Limb (tissue), 2 donors: ENCODE results near the gene NAT14.

ENCODE experiments used
- DNase-seq, 2 donors: peaks; one replicate each; pipeline ENCODE4 v3.0.0-alpha.2; 2016; ENCODE audit errors: extremely low spot score in 2 of 2

The NAT14 gene

DNA sequence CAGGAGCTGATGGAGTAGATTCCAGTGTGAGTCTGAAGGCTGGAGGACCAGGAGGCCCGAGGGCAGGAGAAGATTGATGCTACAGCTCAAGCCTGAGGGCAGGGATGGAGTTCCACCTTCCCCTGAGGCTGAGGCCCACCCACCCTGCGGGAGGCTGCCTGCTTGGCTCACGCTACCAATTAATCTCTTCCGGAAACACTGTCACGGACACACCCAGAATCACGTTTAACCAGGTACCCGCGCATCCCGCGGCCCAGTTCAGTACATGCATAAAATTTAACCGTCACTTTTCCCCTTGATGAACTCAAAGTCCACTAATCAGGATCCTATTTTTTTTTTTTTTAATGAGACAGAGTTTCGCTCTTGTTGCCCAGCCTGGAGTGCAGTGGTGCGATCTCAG is 13.7 kb upstream of the NAT14 start:
- no peak for DNase-seq

DNA sequence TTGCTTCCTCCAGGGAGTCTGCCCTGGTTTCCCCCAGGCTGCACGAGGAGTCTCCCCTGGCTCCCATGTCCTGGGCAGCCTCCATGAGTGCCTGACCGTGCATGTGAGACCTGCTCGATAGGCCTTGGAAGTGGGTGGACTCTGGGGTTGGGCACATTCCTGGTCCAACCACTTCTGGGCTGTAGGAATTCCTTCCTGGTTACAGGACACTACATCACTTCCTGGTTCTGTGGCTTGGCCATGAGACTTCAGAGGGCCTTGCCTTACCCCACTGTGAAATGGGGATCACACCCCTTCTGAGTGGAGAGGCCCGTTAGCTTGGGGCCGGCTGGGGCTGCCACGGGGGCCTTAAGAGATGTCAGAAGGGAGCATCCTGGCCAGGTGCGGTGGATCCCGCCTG is 12.5 kb upstream of the NAT14 start:
- DNase-seq: no peak

DNA sequence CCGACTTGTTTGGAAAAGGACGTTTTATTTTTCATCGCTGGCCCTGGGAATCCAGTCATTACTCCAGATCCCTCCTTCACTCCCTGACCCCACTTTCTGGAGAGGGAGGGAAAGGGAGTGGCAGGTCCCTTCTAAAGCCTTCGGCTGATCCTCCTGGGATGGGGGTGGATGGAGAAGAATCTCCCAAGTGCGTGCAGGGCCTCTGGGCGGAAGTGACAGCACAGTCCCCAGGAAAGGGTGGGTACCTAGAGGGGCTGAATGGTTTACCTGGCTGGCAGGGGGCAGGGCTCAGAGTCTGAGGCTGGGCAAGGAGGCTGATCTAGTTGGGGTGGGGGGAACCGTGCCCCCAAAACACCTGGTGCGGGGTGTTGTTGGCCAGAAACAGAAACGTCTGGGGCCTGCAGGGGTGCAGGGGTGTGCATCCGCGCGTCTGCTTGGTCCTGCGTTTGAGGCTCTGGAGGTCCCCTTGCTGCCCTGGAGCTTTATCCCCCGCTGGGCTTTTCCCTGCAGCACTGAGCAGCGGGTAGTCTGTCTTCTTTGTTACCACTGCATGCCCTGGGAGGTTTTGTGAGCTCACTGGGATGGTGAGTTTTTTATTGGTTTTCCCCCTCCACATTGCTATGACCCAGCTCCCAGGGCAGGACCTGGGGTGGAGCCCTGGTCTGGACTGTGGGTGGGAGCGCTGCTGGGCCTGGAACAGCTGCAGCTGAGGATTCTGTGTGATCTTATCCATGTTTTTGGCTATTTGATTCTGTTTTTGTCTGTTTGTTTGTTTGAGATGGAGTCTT is 11.6 kb upstream of the NAT14 start:
- DNase-seq: no peak

DNA sequence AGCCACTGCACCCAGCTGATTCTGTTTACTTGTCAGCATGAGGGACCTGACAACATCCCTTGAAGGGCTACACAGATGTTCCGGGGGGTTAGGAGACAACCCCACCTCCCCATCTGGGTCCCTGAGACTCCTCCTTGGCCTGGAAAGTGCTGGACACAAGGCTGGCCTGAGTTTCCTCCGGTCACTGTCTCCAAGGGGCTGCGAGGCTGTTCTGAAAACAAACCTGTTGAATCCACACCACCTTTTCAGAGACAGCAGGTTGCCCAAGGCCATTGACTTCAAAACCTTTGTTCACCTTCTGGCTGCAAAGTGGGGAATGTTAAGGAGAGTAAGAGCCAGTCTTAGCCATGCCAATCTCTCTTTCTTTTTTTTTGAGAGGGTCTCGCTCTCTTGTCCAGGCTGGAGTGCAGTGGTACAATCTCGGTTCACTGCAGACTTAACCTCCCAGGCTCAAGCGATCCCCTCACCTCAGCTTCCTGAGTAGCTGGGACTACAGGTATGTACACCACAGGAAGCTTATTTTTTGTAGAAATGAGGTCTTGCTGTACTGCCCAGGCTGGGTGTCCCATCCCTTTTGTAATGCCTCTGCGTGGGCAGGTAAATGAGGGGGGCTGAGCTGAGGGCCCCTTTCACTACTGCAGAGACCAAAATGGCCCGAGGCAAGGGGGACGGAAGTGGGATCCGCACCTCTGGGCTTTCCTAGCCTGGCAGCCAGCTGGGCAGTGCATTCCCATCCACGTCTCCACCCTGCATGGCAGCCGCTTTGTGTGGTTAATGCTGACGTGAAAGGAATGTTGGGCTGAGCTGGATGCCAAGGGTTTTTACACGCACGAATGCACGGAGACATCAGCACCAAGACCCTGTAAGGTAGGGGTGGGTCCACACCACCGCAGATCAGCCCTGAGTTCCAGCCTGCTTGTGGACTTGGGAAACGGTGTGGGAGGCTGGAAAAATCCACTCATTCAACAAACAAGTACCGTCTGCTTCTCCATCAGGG is 10.4 kb upstream of the NAT14 start:
- peak in 1 of 2 donors; percentile 46 for DNase-seq

DNA sequence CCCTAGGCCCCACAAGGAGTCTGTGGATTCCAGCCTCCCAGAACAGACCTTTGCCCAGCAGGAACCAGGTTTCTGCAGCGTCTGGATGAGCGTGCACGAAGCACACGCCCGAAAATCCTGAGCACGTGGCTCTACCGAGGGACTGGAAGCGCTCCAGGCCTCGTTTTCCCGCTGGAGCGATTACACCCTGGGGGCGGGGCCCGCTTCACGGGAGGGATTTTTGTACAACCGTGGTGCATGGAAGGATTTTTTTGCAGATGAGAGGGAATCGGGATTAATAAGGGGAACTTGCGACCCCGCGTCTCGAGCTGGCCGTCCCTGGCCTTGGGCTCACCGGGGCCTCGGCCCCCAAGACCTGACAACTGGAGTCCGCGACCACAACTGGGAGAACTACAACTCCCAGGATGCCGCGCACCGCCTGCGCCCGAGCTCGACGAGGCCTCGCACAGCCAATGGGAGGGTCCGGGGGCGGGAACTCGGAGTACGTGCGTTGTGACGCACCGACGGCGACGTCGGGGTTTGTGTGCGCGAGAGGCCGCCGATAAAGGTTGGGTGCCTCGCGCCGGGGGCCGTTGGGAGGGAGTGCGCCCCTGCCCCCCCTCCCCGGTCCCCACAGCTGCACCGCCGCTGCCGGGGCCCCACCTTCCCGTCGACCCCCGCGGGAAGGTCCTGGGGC is 8.8 kb upstream of the NAT14 start, which contains the start of gene ZNF628:
Gene ZNF628, plus strand, starts transcription at position 518 of the 676 bp plus-strand sequence. CDS start 3,294 bp downstream, outside the sequence.
- peak; percentile 98 to 99 for DNase-seq

DNA sequence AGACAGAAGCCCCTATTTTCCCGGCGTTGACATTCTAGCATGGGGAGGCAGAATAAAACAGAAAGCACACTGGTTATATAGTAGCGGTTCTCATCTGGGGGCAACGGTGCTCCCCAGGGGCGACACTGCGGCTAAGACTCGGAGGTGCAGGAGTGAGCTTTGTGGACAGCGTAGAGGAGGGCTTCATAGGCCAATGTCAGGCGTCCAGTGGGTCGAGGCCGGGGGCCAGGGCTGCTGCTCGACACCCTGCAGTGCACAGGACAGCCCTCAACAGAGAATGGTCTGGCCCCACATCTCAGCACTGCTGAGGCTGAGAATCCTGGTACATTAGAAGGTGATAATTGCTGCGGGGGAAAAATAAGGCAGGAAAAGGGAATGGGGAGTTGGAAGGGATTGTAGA is 7.1 kb upstream of the NAT14 start:
- no peak for DNase-seq

DNA sequence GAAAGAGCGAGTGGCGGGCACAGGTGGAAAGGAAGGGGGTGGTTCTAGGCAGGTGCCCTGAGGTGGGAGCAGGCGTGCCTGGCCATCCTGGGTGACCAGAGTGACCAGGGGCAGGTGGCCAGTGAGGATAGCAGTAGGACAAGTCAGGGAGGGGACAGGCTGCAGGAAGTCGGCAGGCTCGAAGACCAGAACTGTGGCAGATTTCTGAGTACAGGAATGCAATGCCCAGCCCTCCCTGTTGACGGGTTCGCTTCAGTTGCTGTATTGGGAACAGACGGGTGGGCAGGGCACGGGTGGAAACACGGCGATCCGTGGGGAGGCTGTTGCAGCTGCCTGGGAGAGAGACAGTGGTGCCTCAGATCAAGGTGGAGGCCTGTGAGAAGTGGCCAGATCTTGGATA is 6.6 kb upstream of the NAT14 start:
- no peak for DNase-seq

DNA sequence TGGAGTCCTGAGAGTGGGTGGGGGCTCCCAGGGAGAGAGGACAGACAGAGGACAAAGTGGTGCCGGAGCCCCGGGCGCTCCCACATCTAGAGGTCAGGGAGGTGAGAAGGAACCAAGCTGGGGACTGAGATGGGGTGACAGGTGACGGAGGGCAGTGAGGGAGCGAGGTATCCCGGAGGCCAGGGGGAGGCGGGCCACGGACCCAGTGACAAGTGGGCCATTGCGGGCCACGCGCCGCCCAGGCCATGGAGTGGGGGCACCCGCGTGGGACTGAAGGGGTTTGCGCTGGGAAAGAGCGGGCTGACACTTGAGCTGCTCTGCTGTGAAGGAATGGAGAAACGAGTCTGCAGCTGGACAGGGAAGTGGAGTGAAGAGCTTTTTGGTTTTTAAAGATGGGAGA is 5.9 kb upstream of the NAT14 start:
- no peak for DNase-seq

DNA sequence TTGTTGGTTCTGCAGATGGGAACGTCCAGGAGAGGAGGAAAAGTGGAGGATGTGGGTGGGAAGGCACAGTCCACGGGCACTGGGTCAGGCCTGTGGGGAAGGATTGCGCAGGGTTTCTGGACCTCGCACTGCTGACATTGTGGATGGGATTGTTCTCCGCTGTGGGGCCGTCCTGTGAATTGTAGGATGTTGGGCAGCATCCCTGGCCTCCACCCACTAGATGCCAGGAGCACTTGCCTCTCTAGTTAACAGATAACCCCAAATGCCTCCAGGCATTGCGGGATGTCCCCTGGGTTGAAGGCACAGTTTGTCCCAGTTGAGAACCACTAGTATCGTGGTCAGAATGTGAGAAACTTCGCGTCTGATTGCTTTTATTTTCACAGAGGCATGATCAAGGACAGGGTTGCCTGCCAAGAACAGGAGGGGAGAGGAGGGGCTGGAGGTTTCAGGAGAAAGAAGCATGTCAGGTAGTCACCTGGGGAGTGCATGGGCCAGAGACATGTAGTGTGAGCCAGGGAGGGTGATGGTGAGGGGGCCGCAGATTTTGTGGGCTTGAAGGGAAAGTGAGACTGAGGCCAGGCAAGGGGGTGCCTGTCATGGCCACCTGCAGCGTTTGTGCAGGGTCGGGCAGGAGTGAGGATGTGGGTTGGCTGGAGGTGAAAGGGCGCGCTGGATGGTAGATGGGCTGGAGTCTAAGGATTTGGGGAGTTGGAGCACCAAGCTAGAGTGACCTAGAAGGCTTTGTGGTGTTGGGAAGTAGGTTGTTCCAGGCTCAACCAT is 5.3 kb upstream of the NAT14 start:
- no peak for DNase-seq

DNA sequence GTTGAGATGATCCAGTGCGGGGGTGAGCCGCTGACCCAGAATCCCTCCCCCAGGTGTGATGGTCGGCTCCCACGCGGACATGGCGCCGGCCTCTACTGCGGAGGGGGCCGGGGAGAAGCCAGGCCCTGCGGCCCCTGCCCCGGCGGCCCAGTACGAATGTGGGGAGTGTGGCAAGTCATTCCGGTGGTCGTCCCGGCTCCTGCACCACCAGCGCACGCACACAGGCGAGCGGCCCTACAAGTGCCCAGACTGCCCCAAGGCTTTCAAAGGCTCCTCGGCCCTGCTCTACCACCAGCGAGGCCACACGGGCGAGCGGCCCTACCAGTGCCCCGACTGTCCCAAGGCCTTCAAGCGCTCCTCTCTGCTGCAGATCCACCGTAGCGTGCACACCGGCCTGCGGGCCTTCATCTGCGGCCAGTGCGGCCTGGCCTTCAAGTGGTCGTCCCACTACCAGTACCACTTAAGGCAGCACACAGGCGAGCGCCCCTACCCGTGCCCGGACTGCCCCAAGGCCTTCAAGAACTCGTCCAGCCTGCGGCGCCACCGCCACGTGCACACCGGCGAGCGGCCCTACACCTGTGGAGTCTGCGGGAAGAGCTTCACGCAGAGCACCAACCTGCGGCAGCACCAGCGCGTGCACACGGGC is 3.7 kb upstream of the NAT14 start:
- no peak for DNase-seq

DNA sequence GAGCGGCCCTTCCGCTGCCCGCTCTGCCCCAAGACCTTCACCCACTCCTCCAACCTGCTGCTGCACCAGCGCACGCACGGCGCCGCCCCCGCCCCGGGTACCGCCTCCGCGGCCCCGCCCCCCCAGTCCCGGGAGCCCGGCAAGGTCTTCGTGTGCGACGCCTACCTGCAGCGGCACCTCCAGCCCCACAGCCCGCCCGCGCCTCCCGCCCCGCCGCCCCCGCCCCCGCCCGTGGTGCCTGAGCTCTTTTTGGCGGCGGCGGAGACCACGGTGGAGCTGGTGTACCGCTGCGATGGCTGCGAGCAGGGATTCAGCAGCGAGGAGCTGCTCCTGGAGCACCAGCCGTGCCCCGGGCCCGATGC is 3.2 kb upstream of the NAT14 start:
- no peak for DNase-seq

DNA sequence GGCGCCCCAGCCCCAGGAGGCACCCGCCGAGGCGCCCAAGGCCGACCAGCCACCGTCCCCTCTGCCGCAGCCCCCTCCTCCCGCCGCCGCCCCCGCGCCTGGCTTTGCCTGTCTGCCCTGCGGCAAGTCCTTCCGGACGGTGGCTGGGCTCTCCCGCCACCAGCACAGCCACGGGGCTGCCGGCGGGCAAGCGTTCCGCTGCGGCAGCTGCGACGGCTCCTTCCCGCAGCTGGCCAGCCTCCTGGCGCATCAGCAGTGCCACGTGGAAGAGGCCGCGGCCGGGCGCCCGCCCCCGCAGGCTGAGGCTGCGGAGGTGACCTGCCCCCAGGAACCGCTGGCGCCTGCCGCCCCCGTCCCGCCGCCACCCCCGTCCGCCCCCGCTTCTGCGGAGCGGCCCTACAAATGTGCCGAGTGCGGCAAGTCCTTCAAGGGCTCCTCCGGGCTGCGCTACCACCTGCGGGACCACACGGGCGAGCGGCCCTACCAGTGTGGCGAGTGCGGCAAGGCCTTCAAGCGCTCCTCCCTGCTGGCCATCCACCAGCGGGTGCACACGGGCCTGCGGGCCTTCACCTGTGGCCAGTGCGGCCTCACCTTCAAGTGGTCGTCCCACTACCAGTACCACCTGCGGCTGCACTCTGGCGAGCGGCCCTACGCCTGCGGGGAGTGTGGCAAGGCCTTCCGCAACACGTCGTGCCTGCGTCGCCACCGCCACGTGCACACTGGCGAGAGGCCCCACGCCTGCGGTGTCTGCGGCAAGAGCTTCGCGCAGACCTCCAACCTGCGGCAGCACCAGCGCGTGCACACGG is 2.6 kb upstream of the NAT14 start:
- DNase-seq: peak in 1 of 2 donors; percentile 32

DNA sequence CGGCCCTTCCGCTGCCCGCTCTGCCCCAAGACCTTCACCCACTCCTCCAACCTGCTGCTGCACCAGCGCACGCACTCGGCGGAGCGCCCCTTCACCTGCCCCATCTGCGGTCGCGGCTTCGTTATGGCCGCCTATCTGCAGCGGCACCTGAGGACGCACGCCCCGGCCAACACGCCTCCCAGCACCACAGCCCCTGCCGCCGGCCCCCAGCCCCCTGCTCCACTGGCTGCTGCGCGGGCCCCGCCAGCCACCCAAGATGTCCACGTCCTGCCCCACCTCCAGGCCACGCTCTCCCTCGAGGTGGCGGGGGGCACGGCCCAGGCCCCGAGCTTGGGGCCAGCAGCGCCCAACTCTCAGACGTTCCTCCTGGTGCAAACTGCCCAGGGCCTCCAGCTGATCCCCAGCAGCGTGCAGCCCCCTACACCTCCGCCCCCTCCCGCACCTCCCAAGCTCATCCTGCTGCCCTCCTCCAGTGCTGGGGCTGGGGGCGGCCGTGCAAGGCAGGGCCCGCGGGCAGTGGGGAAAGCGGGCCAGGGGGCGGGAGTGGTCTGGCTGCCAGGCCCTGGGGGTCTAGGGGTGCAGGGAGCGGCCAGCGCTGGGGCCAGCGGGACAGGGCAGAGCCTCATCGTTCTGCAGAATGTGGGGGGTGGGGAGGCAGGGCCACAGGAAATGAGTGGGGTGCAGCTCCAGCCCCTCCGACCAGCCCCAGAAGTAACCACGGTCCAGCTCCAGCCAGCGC is 1.9 kb upstream of the NAT14 start:
- no peak for DNase-seq

DNA sequence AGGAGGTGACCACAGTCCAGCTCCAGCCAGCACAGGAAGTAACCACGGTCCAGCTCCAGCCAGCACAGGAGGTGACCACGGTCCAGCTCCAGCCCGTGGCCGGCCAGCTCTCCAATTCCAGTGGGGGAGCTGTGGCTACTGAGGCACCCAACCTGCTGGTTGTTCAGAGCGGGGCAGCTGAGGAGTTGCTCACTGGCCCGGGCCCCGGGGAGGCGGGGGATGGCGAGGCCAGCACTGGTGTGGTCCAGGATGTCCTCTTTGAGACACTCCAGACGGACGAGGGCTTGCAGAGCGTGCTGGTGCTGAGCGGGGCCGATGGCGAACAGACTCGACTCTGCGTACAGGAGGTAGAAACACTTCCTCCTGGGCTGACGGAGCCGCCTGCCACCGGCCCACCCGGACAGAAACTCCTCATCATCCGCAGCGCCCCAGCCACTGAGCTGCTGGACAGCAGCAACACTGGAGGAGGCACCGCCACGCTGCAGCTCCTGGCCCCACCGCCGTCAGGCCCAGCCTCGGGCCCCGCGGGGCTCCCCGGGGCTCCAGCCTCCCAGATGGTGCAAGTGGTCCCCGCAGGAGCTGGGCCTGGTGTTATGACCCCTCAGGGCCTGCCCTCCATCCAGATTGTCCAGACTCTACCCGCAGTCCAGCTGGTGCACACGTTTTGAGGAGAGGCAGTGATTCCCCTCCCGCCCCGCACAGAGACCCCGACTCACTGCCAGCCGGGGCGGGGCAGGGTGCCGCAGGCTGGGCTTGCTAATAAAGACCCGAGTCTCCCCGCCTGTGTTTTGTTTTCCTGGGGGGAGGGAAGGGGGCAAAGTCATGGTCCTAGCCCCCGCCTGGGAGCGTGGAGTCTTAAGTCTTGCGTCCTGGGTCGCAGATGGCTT is 1.0 kb upstream of the NAT14 start:
- DNase-seq: peak in 1 of 2 donors; percentile 32

DNA sequence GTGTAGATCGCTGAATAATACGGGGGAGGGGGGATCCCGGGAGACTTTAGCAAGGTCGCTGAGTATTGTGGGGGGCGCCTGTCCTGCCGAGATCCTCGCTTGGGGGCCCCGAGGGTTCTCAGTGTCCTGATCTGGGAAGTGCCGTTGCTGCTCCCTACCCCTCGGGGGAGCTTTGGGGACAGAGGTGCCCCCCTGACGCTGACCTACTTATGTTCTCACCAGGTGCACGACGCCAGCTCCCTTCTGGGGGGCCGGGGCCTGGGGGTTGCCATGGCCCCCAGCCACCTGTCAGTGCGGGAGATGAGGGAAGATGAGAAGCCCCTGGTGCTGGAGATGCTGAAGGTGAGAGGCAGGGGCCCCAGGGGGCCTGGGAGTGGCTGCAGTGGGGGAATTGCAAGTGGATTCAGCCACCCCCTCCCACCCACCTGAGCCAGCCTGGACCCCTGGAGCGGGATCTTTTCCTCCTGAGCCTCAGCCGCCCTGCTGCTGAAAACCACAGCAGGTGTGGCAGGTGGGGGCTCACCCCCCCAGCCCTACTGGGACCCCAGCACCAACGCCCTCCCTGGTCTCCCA is 537 bp downstream of the NAT14 start:
- DNase-seq: no peak

DNA sequence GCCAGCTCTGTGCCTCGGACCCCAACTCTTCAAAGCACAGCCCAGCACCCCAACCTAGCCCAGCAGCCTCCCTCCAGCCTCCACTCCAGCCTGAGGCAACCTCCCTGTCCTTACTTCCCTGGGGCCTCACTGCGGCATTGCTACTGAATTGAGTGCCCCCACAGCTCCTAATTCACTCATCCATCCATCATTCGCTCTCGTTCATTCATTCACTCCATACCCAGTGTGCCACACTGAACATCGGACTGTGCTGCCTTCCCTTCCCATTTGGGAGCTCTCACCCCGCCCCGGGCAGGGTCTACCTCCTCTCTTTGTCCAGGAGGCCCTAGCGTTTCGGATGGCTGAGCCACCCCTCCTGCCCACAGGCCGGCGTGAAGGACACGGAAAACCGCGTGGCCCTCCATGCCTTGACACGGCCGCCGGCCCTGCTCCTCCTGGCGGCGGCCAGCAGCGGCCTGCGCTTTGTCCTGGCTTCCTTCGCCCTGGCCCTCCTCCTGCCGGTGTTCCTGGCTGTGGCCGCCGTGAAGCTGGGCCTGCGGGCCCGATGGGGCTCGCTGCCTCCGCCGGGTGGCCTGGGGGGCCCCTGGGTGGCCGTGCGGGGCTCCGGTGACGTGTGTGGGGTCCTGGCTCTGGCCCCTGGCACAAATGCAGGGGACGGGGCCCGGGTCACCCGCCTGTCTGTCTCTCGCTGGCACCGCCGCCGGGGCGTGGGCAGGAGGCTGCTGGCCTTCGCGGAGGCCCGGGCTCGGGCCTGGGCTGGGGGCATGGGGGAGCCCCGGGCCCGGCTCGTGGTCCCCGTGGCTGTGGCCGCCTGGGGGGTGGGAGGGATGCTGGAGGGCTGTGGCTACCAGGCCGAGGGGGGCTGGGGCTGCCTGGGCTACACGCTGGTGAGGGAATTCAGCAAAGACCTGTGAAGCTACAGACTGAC is 1.3 kb downstream of the NAT14 start:
- peak in 1 of 2 donors; percentile 42 for DNase-seq
